Activated CD8-positive, alpha-beta memory T cell treated with anti-CD3 and anti-CD28 coated beads for 36 hours (primary cell): ENCODE measurements around the gene RLN3. TPM values are rescaled to one million over a fixed set of nuclear protein-coding genes. Genes with fewer than 3 reads are reported as not detected.
"Not testable (repeated sequence)": the region's sequence is repeated elsewhere in the genome, so short reads cannot be mapped to it uniquely, and the experiment has no call there.

ENCODE experiments used
- CTCF ChIA-PET: fragments of 350-600 bp; sonication (Branson Sonifier 250); formaldehyde crosslinking; loops from one replicate; lab custom pipeline; 2021; ENCODE audit warnings: antibody characterized with exemption; lab: Charles Lee
- POLR2A ChIA-PET: fragments of 350-600 bp; sonication (Branson Sonifier 250); formaldehyde crosslinking; loops from one replicate; lab custom pipeline; 2021; ENCODE audit warnings: antibody characterized with exemption; lab: Charles Lee
- total RNA-seq, 2 experiments: library from RNA; stranded (reverse); gene quantifications; one replicate each; pipeline ENCODE4 v1.2.3, GENCODE V29; 2021

The RLN3 gene
- total RNA-seq, 2 experiments from 2014 or later: not detected

GRCh38 chr19:14033946-14034345 lies 6.0 kb downstream of the RLN3 start:
- POLR2A ChIA-PET: no interaction called here
- CTCF ChIA-PET: interaction anchor here (0.7 to 1.5 kb wide), 5 partner anchors 15 to 448 kb away, joined by 3 to 4 read pairs (median 3); no protein-coding TSS in a partner anchor

GRCh38 chr19:14035159-14035558 lies 7.2 kb downstream of the RLN3 start:
- ChIA-PET POLR2A (interaction anchor here (0.6 to 0.7 kb wide), 2 partner anchors 154 to 327 kb away, joined by 3 read pairs; no protein-coding TSS in a partner anchor), CTCF (interaction anchor here (1.5 kb wide), 1 partner anchor 62 kb away, joined by 4 read pairs; no protein-coding TSS in a partner anchor)

- CTCF ChIA-PET: interaction anchor here (0.7 to 0.9 kb wide), 2 partner anchors 13 to 37 kb away, joined by 3 to 4 read pairs; no protein-coding TSS in a partner anchor
- POLR2A ChIA-PET: interaction anchor here (0.6 to 0.7 kb wide), 2 partner anchors 155 to 326 kb away, joined by 3 read pairs; no protein-coding TSS in a partner anchor
These were observed 7.8 kb downstream of the RLN3 start for GRCh38 chr19:14035706-14036105.

GRCh38 chr19:14039181-14039580 lies 11.2 kb downstream of the RLN3 start:
- ChIA-PET POLR2A (no interaction called here), CTCF (interaction anchor here (0.8 to 1.9 kb wide), 3 partner anchors 9 to 32 kb away, joined by 3 to 4 read pairs (median 3); no protein-coding TSS in a partner anchor)

- CTCF ChIA-PET: interaction anchor here (0.6 to 3.1 kb wide), 11 partner anchors 9 to 931 kb away, joined by 3 to 17 read pairs (median 3); partner anchors contain the start of genes C19orf53 and IL27RA
- POLR2A ChIA-PET: not testable (repeated sequence)
These were observed 15.0 kb downstream of the RLN3 start for GRCh38 chr19:14042659-14043608.

GRCh38 chr19:14047866-14048265 lies 19.9 kb downstream of the RLN3 start:
- CTCF ChIA-PET: interaction anchor here (0.5 to 3.8 kb wide), 12 partner anchors 9 to 172 kb away, joined by 3 to 34 read pairs (median 4); partner anchors contain the start of gene MISP3
- POLR2A ChIA-PET: not testable (repeated sequence)

GRCh38 chr19:14048443-14049153 lies 20.6 kb downstream of the RLN3 start:
- ChIA-PET POLR2A (interaction anchor here (0.7 kb wide), 3 partner anchors 24 to 186 kb away, joined by 3 to 4 read pairs (median 3); no protein-coding TSS in a partner anchor), CTCF (interaction anchor here (0.5 to 3.8 kb wide), 17 partner anchors 10 to 172 kb away, joined by 3 to 34 read pairs (median 3); partner anchors contain the start of gene MISP3)

- ChIA-PET POLR2A (no interaction called here), CTCF (interaction anchor here (0.7 to 1.2 kb wide), 2 partner anchors 170 to 183 kb away, joined by 3 read pairs; no protein-coding TSS in a partner anchor)
These were observed 22.6 kb downstream of the RLN3 start for GRCh38 chr19:14050512-14050911.

GRCh38 chr19:14050961-14051360 lies 23.0 kb downstream of the RLN3 start:
- POLR2A ChIA-PET: not testable (repeated sequence)
- CTCF ChIA-PET: interaction anchor here (1.2 to 2.6 kb wide), 2 partner anchors 8 to 170 kb away, joined by 3 to 5 read pairs; no protein-coding TSS in a partner anchor

- ChIA-PET CTCF (interaction anchor here (2.6 kb wide), 1 partner anchor 9 kb away, joined by 5 read pairs; no protein-coding TSS in a partner anchor), POLR2A (interaction anchor here (0.7 kb wide), 1 partner anchor 13 kb away, joined by 7 read pairs; no protein-coding TSS in a partner anchor)
These were observed 24.0 kb downstream of the RLN3 start for GRCh38 chr19:14051980-14052379.

- CTCF ChIA-PET: interaction anchor here (0.6 to 2.6 kb wide), 3 partner anchors 10 to 106 kb away, joined by 3 to 5 read pairs (median 3); no protein-coding TSS in a partner anchor
- POLR2A ChIA-PET: interaction anchor here (0.7 kb wide), 1 partner anchor 13 kb away, joined by 7 read pairs; no protein-coding TSS in a partner anchor
These were observed 24.5 kb downstream of the RLN3 start for GRCh38 chr19:14052470-14052869.

- ChIA-PET POLR2A (interaction anchor here (0.5 to 0.6 kb wide), 2 partner anchors 25 to 1269 kb away, joined by 3 to 7 read pairs; no protein-coding TSS in a partner anchor), CTCF (interaction anchor here (0.6 to 2.6 kb wide), 4 partner anchors 10 to 106 kb away, joined by 3 to 5 read pairs (median 3); no protein-coding TSS in a partner anchor)
These were observed 25.1 kb downstream of the RLN3 start for GRCh38 chr19:14053032-14053431.

GRCh38 chr19:14053500-14053899 lies 25.6 kb downstream of the RLN3 start:
- ChIA-PET CTCF (interaction anchor here (0.7 to 2.6 kb wide), 2 partner anchors 11 to 18 kb away, joined by 3 to 5 read pairs; no protein-coding TSS in a partner anchor), POLR2A (interaction anchor here (0.5 to 0.6 kb wide), 2 partner anchors 25 to 1269 kb away, joined by 3 to 7 read pairs; no protein-coding TSS in a partner anchor)

- CTCF ChIA-PET: interaction anchor here (0.8 to 1.3 kb wide), 2 partner anchors 11 to 17 kb away, joined by 4 to 5 read pairs; no protein-coding TSS in a partner anchor
- POLR2A ChIA-PET: no interaction called here
These were observed 26.2 kb downstream of the RLN3 start for GRCh38 chr19:14054099-14054498.

GRCh38 chr19:14054721-14055120 lies 26.8 kb downstream of the RLN3 start:
- ChIA-PET POLR2A (no interaction called here), CTCF (interaction anchor here (0.8 to 1.3 kb wide), 2 partner anchors 11 to 16 kb away, joined by 4 to 5 read pairs; no protein-coding TSS in a partner anchor)

GRCh38 chr19:14055396-14055795 lies 27.4 kb downstream of the RLN3 start:
- ChIA-PET POLR2A (no interaction called here), CTCF (interaction anchor here (1.3 kb wide), 1 partner anchor 16 kb away, joined by 5 read pairs; no protein-coding TSS in a partner anchor)

GRCh38 chr19:14056069-14056666 lies 28.2 kb downstream of the RLN3 start:
- POLR2A ChIA-PET: no interaction called here
- CTCF ChIA-PET: interaction anchor here (1.4 to 1.6 kb wide), 2 partner anchors 17 to 80 kb away, joined by 3 read pairs; partner anchors contain the start of gene ASF1B
